Lower leg skin (tissue), 3 donors: ENCODE measurements around the gene RASGRP2.

Experiments used
- CTCF ChIP-seq, 3 donors: fragments of 450-650 bp; IDR thresholded peaks; one replicate each; pipeline ENCODE4 v1.5.1; 2016; ENCODE audit warnings: antibody characterized with exemption in 3 of 3, mild to moderate bottlenecking in 3 of 3, moderate library complexity in 2 of 3
- POLR2A ChIP-seq, 2 donors: fragments of 450-650 bp; IDR thresholded peaks; one replicate each; pipeline ENCODE4 v1.6.1; 2016 to 2017; ENCODE audit warnings: antibody characterized with exemption in 2 of 2, mild to moderate bottlenecking in 1 of 2, moderate library complexity in 1 of 2

- TF ChIP-seq POLR2A (IDR thresholded peaks at IDR 0.05), result no peak
- TF ChIP-seq CTCF (IDR thresholded peaks at IDR 0.05), result no peak
Observed at GRCh38 chr11:64753380-64754123, 9.6 kb upstream of the RASGRP2 start.
